Breast epithelium (tissue), 3 donors: Measurements from ENCODE around the gene RPEL1.

ENCODE experiments used
- POLR2A ChIP-seq: fragments of 450-650 bp; IDR thresholded peaks from one replicate; pipeline ENCODE4 v1.6.1; 2016; ENCODE audit warnings: antibody characterized with exemption, mild to moderate bottlenecking, moderate library complexity
- POLR2AphosphoS5 ChIP-seq, 3 donors: sonication (generic); formaldehyde crosslinking; IDR thresholded peaks; one replicate each; pipeline ENCODE4 v1.6.1; 2017; ENCODE audit warnings: antibody characterized with exemption in 3 of 3
- TF ChIP-seq, protein P1 (sequence below), 3 donors: fragments of 450-650 bp; IDR thresholded peaks; one replicate each; pipeline ENCODE4 v1.5.1; 2016 to 2017; ENCODE audit warnings: antibody characterized with exemption in 3 of 3, mild to moderate bottlenecking in 3 of 3, moderate library complexity in 3 of 3

DNA sequence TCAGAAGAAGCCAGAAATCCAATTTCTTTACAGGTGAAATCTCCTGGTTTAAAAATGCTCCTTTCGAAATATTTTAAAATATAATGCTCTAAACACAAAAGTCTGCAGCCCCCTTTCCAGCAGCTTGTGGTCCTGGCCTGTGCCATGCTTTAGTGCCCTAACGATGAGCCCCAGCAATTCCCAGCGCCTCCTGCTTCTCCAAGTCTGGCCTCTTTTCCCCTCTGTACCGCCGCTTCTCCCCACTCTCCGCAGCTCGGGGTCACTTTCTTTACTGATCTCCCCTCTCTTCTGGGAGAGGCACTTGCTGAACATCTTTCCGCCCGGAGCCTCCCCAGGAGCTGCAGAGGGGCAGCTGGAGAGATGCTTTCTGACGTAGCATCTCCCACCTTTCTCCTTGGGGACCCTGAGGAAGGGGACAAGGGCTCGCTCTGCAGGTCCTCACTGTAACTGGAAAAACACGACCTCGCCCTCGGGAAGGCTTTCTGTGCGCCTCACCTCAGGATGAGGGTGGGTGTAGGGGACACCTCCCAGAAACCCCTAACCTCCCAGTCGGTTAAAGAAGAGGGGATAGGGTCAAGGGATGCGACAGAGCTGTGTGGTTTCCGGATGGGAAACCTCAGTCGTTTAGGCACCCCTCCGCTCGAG lies 30.7 kb downstream of the RPEL1 start:
- TF ChIP-seq, protein P1, sequence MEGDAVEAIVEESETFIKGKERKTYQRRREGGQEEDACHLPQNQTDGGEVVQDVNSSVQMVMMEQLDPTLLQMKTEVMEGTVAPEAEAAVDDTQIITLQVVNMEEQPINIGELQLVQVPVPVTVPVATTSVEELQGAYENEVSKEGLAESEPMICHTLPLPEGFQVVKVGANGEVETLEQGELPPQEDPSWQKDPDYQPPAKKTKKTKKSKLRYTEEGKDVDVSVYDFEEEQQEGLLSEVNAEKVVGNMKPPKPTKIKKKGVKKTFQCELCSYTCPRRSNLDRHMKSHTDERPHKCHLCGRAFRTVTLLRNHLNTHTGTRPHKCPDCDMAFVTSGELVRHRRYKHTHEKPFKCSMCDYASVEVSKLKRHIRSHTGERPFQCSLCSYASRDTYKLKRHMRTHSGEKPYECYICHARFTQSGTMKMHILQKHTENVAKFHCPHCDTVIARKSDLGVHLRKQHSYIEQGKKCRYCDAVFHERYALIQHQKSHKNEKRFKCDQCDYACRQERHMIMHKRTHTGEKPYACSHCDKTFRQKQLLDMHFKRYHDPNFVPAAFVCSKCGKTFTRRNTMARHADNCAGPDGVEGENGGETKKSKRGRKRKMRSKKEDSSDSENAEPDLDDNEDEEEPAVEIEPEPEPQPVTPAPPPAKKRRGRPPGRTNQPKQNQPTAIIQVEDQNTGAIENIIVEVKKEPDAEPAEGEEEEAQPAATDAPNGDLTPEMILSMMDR (IDR thresholded peaks at IDR 0.05): no peak
- no peak for TF ChIP-seq POLR2A
- no peak for TF ChIP-seq POLR2AphosphoS5 (IDR thresholded peaks at IDR 0.05)
